Nephron (organoid): ENCODE results near the gene PMVK.
A peak's percentile ranks its signal among the peaks of the same experiment; 100 is the strongest.

Source experiments
- H3K27ac Mint-ChIP-seq, 3 experiments: 2 replicates each; pipeline ENCODE4 v1.8.0; 2020; ENCODE audit warnings: mixed read lengths in 3 of 3, mild to moderate bottlenecking in 2 of 3, moderate library complexity in 1 of 3
- H3K27me3 Mint-ChIP-seq: 2 replicates; pipeline ENCODE4 v1.8.0; 2021; ENCODE audit warnings: low read depth, mild to moderate bottlenecking, moderate library complexity, mixed read lengths
- H3K36me3 Mint-ChIP-seq: 2 replicates; pipeline ENCODE4 v1.8.0; 2020; ENCODE audit warnings: low read depth, mixed read lengths
- H3K4me1 Mint-ChIP-seq: 2 replicates; pipeline ENCODE4 v1.8.0; 2020; ENCODE audit warnings: mixed read lengths
- H3K4me3 Mint-ChIP-seq, 3 experiments: 2 replicates each; pipeline ENCODE4 v1.8.0; 2020; ENCODE audit warnings: mild to moderate bottlenecking in 3 of 3, mixed read lengths in 3 of 3, moderate library complexity in 2 of 3
- H3K9me3 Mint-ChIP-seq: 2 replicates; pipeline ENCODE4 v1.8.0; 2020; ENCODE audit warnings: mixed read lengths
- CTCF ChIP-seq, 3 experiments: fragments of 200-600 bp; sonication (generic); IDR thresholded peaks; one replicate each; pipeline ENCODE4 v1.5.0; 2021; ENCODE audit warnings: antibody characterized with exemption in 3 of 3; ENCODE audit not compliant: unreplicated experiment in 3 of 3

PMVK gene

GRCh38 chr1:154945962-154946850 lies 9.7 kb upstream of the PMVK start:
- Mint-ChIP-seq H3K36me3 (peaks cover 16% of the 10 kb centered on the region), H3K27ac (peak overlapping the region in 2 of 3 experiments; percentile 5 to 20), H3K4me3 (no peak overlapping the region), H3K27me3 (no peaks in the 10 kb centered on the region), H3K4me1 (peaks cover 22% of the 10 kb centered on the region), H3K9me3 (no peaks in the 10 kb centered on the region)
- no peak for TF ChIP-seq CTCF (IDR thresholded peaks at IDR 0.05; ENCODE audit: unreplicated experiment in 3 of 3)

- H3K27me3 Mint-ChIP-seq, result no peaks in the 10 kb centered on the region
- H3K4me1 Mint-ChIP-seq, result peaks cover 30% of the 10 kb centered on the region
These were observed 8.8 kb upstream of the PMVK start for GRCh38 chr1:154945160-154945961.

GRCh38 chr1:154944401-154945159 lies 8.1 kb upstream of the PMVK start:
- no peaks in the 10 kb centered on the region for H3K9me3 Mint-ChIP-seq
- H3K36me3 Mint-ChIP-seq, result peaks cover 11% of the 10 kb centered on the region
- no peak overlapping the region for H3K4me3 Mint-ChIP-seq
- peaks cover 32% of the 10 kb centered on the region for H3K4me1 Mint-ChIP-seq
- no peak for TF ChIP-seq CTCF (IDR thresholded peaks at IDR 0.05; ENCODE audit: unreplicated experiment in 3 of 3)
- H3K27ac Mint-ChIP-seq, result peak overlapping the region; percentile 79 to 87 (median 83)
- H3K27me3 Mint-ChIP-seq, result no peaks in the 10 kb centered on the region

More at GRCh38 chr1:154945160-154945961, 8.8 kb upstream of the PMVK start:
- TF ChIP-seq CTCF (IDR thresholded peaks at IDR 0.05; ENCODE audit: unreplicated experiment in 3 of 3), result no peak
- no peak overlapping the region for H3K4me3 Mint-ChIP-seq
- peaks cover 11% of the 10 kb centered on the region for H3K36me3 Mint-ChIP-seq
- H3K9me3 Mint-ChIP-seq, result no peaks in the 10 kb centered on the region
- peak overlapping the region in 2 of 3 experiments; percentile 79 to 87 for H3K27ac Mint-ChIP-seq

GRCh38 chr1:154943649-154944400 lies 7.3 kb upstream of the PMVK start:
- Mint-ChIP-seq H3K9me3 (no peaks in the 10 kb centered on the region), H3K4me3 (peak overlapping the region in 1 of 3 experiments; percentile 2)
- TF ChIP-seq CTCF (IDR thresholded peaks at IDR 0.05; ENCODE audit: unreplicated experiment in 3 of 3), result peak; percentile 67 to 75 (median 72)

GRCh38 chr1:154941333-154942013 lies 5.0 kb upstream of the PMVK start:
- no peaks in the 10 kb centered on the region for H3K27me3 Mint-ChIP-seq
- peaks cover 51% of the 10 kb centered on the region for H3K4me1 Mint-ChIP-seq
- no peak overlapping the region for H3K4me3 Mint-ChIP-seq
- TF ChIP-seq CTCF (IDR thresholded peaks at IDR 0.05; ENCODE audit: unreplicated experiment in 3 of 3), result no peak
- peaks cover 5% of the 10 kb centered on the region for H3K36me3 Mint-ChIP-seq
- peak overlapping the region in 1 of 3 experiments; percentile 27 for H3K27ac Mint-ChIP-seq
- no peaks in the 10 kb centered on the region for H3K9me3 Mint-ChIP-seq

More at GRCh38 chr1:154943649-154944400, 7.3 kb upstream of the PMVK start:
- H3K36me3 Mint-ChIP-seq, result peaks cover 9% of the 10 kb centered on the region
- peaks cover 37% of the 10 kb centered on the region for H3K4me1 Mint-ChIP-seq
- H3K27me3 Mint-ChIP-seq, result no peaks in the 10 kb centered on the region
- peak overlapping the region; percentile 69 to 87 (median 83) for H3K27ac Mint-ChIP-seq
